DND-41 (cell line): ENCODE data around the gene GPR107.

ENCODE experiments used
- ATAC-seq: fragments of 200-7000 bp; cut with Tn5 transposase; 3 replicates; pipeline ENCODE4 v1.9.1; 2021; ENCODE audit warnings: low read depth; ENCODE audit not compliant: insufficient read depth
- DNase-seq: peaks from one replicate; pipeline ENCODE4 v3.0.0-alpha.2; 2020
- H2AFZ ChIP-seq: 2 replicates; pipeline ENCODE4 v1.6.0; 2012; ENCODE audit warnings: low read depth, low read length
- H3K27ac ChIP-seq: 2 replicates; pipeline ENCODE4 v1.5.1; 2012; ENCODE audit warnings: low read length, inconsistent platforms
- H3K27me3 ChIP-seq: fragments of 200-600 bp; sonication (generic); 2 replicates; pipeline ENCODE4 v1.6.0; 2012; ENCODE audit warnings: low read length, mild to moderate bottlenecking, inconsistent platforms; ENCODE audit not compliant: insufficient read depth, poor library complexity
- H3K36me3 ChIP-seq: 2 replicates; pipeline ENCODE4 v1.5.1; 2012; ENCODE audit warnings: low read length, inconsistent platforms; ENCODE audit not compliant: insufficient read depth
- H3K4me1 ChIP-seq: 2 replicates; pipeline ENCODE4 v1.5.1; 2012; ENCODE audit warnings: mild to moderate bottlenecking, low read length; ENCODE audit not compliant: insufficient read depth
- H3K4me2 ChIP-seq: 2 replicates; pipeline ENCODE4 v1.6.0; 2012; ENCODE audit warnings: mild to moderate bottlenecking, moderate library complexity, low read length, inconsistent platforms; ENCODE audit not compliant: insufficient read depth
- H3K4me3 ChIP-seq, 2 experiments: fragments of 200-600 bp in 1 of 2; shearing (Covaris generic) in 1 of 2; 2 replicates each; pipeline ENCODE4 v1.5.1; 2012 to 2016; ENCODE audit warnings: inconsistent platforms in 2 of 2, low read length in 2 of 2, mild to moderate bottlenecking in 2 of 2, low read depth in 1 of 2, moderate library complexity in 1 of 2
- H3K79me2 ChIP-seq: 2 replicates; pipeline ENCODE4 v1.6.0; 2012; ENCODE audit warnings: low read length, inconsistent platforms; ENCODE audit not compliant: insufficient read depth
- H3K9ac ChIP-seq: 2 replicates; pipeline ENCODE4 v1.6.0; 2012; ENCODE audit warnings: low read depth, mild to moderate bottlenecking, inconsistent platforms, low read length, moderate library complexity
- H3K9me3 ChIP-seq: 2 replicates; pipeline ENCODE4 v1.5.1; 2012; ENCODE audit warnings: low read length, moderate library complexity, mild to moderate bottlenecking, inconsistent platforms; ENCODE audit not compliant: insufficient read depth, severe bottlenecking
- H4K20me1 ChIP-seq: 2 replicates; pipeline ENCODE4 v1.6.0; 2012; ENCODE audit warnings: low read length; ENCODE audit not compliant: insufficient read depth
- EZH2 ChIP-seq: IDR thresholded peaks from 3 replicates; pipeline ENCODE4 v1.6.1; 2012; ENCODE audit warnings: borderline replicate concordance, low read depth, mild to moderate bottlenecking, moderate library complexity, low read length, inconsistent platforms; ENCODE audit not compliant: severe bottlenecking
- TF ChIP-seq, protein P1 (sequence below): IDR thresholded peaks from 2 replicates; pipeline ENCODE4 v1.5.1; 2012; ENCODE audit warnings: borderline replicate concordance, low read length, moderate library complexity, mild to moderate bottlenecking; ENCODE audit not compliant: poor library complexity, severe bottlenecking; ENCODE audit errors: extremely low read depth

GPR107 gene

DNA sequence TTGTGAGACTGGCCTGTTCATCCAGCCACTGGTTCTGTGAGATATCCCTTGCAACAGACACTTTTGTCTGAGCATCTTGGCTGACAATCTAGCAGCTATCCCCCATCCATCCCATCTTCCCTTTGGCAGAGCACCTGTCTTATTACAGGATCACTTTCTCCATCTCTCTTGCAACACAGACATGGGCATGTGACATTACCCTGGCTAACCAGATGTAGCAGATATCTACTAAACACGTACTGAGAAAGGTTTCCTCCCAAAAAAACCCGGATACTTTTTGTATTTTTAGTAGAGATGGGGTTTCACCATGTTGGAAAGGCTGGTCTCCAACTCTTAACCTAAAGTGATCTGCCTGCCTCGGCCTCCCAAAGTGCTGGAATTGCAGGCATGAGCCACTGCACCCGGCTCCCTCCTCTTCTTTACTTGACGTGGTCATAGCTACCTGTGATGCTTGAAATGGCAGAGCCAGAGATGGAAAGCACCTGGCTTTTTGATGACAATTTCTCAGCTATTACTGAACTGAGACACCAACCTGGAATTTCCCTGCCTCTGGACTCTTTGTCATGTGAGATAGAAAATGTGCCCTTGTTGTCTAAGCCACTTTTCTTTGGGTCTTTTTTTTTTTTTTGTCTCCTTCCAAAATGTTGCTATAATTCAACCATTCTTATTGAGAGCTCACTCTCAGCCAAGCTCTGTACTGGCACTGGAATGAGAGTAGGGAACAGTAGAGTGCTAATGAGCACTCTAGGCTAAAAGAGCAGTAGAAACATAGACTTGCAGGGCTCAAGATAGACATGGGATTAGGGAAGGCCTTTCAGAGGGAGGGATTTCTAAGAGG lies 43.3 kb upstream of the GPR107 start:
- Histone ChIP-seq H3K27ac (no peak overlapping the region), H3K9me3 (no peaks in the 10 kb centered on the region), H3K79me2 (peaks cover 99% of the 10 kb centered on the region), H3K9ac (no peak overlapping the region), H3K36me3 (peaks cover 44% of the 10 kb centered on the region), H3K4me1 (peaks cover 5% of the 10 kb centered on the region; the same call in 1 of the 2 replicates), H4K20me1 (peaks cover 85% of the 10 kb centered on the region), H2AFZ (no peak overlapping the region), H3K4me3 (no peak overlapping the region), H3K27me3 (no peaks in the 10 kb centered on the region), H3K4me2 (no peak overlapping the region)
- TF ChIP-seq, protein P1, sequence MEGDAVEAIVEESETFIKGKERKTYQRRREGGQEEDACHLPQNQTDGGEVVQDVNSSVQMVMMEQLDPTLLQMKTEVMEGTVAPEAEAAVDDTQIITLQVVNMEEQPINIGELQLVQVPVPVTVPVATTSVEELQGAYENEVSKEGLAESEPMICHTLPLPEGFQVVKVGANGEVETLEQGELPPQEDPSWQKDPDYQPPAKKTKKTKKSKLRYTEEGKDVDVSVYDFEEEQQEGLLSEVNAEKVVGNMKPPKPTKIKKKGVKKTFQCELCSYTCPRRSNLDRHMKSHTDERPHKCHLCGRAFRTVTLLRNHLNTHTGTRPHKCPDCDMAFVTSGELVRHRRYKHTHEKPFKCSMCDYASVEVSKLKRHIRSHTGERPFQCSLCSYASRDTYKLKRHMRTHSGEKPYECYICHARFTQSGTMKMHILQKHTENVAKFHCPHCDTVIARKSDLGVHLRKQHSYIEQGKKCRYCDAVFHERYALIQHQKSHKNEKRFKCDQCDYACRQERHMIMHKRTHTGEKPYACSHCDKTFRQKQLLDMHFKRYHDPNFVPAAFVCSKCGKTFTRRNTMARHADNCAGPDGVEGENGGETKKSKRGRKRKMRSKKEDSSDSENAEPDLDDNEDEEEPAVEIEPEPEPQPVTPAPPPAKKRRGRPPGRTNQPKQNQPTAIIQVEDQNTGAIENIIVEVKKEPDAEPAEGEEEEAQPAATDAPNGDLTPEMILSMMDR: no peak
- TF ChIP-seq EZH2: no peak
- DNase-seq (no peak), ATAC-seq (no peak)

DNA sequence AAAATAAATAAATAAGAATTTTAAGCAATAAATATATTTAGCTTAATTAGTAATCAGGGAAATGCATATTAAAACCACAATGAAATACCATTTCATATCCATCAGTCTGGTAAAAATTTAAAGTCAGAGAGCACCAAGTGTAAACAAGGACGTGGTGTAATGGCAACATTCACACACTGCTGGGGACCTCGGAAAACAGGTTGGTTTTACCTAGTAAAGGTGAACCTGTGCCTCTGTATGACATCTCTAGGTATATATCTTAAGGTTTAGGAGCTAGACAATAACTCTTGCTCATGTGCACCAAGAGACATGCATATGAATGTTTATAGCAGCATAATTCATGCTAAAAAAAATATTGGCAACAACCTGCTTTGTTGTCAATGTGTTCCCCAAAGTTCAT lies 40.4 kb upstream of the GPR107 start:
- Histone ChIP-seq H3K27ac (no peak overlapping the region), H3K9me3 (no peaks in the 10 kb centered on the region), H2AFZ (no peak overlapping the region), H3K4me3 (no peak overlapping the region), H3K4me2 (no peak overlapping the region), H3K4me1 (peaks cover 5% of the 10 kb centered on the region; the same call in 1 of the 2 replicates), H4K20me1 (peaks cover 72% of the 10 kb centered on the region), H3K79me2 (peaks cover 99% of the 10 kb centered on the region), H3K9ac (no peak overlapping the region), H3K36me3 (peaks cover 40% of the 10 kb centered on the region), H3K27me3 (no peaks in the 10 kb centered on the region)
- no peak for ATAC-seq
- TF ChIP-seq, protein P1: no peak
- no peak for TF ChIP-seq EZH2
- DNase-seq: no peak

DNA sequence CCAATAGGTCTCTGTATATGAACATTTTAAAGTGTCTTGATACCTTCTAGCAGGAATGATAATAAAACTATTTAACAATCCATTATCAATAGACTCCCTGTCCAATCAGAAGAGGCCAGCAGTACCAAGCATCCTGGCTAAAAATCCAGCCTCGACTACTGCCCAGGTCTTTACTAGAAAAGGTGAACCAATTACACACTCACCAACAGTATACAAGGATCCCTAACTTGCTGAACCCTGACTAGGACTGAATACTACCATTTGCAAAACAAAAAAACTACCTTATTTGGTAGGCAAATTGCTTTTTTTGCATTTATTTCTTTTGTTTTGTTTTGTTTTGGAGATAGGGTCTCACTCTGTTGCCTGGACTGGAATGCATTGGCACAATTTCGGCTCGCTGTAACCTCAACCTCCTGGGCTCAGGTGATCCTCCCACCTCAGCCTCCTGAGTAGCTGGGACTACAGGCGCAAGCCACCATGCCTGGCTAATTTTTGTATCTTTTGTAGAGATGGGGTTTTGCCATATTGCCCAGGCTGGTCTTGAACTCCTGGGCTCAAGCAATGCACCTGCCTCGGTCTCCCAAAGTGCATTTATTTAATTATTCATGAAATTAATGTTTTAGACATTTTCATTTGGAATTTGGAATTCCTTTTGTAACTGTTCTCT lies 38.2 kb upstream of the GPR107 start:
- H4K20me1 ChIP-seq: peaks cover 67% of the 10 kb centered on the region
- no peak for TF ChIP-seq EZH2
- TF ChIP-seq, protein P1: no peak
- H2AFZ ChIP-seq: no peak overlapping the region
- H3K27ac ChIP-seq: no peak overlapping the region
- H3K27me3 ChIP-seq: no peaks in the 10 kb centered on the region
- H3K9ac ChIP-seq: no peak overlapping the region
- H3K36me3 ChIP-seq: peaks cover 43% of the 10 kb centered on the region
- H3K4me3 ChIP-seq: no peak overlapping the region
- DNase-seq (no peak), ATAC-seq (no peak)
- H3K79me2 ChIP-seq: peaks cover 99% of the 10 kb centered on the region
- H3K4me2 ChIP-seq: no peak overlapping the region
- H3K9me3 ChIP-seq: no peaks in the 10 kb centered on the region
- peaks cover 3% of the 10 kb centered on the region; the same call in 1 of the 2 replicates for H3K4me1 ChIP-seq
